GM18861 (cell line): ENCODE data around the gene NOL4L.

Experiments
- ATAC-seq: cut with Tn5 transposase; IDR thresholded peaks from one replicate; pipeline ENCODE4 v1.9.1; 2021; ENCODE audit not compliant: unreplicated experiment

NOL4L gene

GRCh38 chr20:32563311-32564272 lies 21.5 kb downstream of the NOL4L start:
- ATAC-seq: no peak

- no peak for ATAC-seq
Measured at GRCh38 chr20:32562495-32562911, 22.6 kb downstream of the NOL4L start.

DNA sequence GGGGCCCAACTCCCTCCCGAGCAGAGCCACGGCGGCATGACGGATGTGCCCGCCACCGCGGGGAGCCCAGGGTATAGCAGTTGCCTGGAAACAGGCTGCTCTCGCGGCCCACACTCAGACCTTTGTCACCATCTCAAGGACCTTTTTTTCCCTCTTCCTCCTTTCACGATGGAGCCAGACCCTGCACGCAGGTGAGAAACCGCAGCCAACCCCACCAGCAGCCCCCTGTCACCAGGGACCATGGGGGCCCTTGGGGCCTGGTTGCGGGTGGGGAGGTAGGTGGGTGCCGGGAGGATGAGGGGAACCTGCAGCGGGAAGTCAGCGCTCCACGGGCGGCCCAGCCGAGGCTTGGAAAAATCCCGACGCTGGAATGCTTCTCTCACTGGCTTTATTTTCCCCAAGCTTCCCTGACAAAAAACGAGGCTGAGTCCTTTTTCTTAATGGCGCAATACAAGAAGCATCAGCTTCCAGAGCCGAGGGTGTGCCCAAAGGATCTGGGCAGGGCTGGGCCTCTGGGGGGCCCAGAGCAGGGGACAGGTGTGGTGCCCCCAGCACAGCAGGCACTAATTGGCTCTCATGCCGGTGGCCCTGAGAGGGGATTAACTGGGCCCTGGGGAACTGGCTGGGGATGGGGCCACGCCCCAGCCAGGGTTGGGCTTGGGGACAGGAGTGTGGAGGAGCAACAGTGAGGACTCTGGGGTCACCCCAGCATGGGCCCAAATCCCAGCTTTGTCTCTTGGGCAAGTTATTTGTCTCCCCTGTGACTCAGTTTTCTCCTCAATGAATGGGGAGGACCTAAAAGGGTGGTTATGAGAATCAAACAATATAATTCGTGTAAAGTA lies 23.9 kb downstream of the NOL4L start:
- ATAC-seq: no peak

DNA sequence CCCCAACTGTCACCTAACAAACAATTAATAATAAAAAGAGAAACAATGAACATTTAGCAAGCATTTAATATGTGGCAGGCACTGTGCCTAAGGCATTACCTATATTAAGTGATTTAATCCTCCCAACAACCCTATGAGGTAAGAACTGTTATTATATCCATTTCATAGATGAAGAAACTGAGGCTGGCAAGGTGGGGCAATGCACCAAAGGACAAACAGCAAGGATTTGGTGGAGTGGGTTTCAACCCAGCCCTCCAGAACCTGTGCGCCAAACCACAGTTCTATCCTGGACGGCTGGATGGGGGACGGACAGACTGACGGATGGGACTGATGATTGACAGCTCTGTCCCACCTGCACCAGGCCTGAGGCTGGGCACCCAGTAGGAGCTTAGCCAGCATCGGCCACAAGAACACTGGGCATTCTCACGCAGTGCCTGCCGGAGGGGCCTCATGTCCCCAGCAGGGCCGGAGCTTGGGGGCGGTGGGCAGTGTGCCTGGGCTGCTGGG lies 24.6 kb downstream of the NOL4L start:
- ATAC-seq: no peak

DNA sequence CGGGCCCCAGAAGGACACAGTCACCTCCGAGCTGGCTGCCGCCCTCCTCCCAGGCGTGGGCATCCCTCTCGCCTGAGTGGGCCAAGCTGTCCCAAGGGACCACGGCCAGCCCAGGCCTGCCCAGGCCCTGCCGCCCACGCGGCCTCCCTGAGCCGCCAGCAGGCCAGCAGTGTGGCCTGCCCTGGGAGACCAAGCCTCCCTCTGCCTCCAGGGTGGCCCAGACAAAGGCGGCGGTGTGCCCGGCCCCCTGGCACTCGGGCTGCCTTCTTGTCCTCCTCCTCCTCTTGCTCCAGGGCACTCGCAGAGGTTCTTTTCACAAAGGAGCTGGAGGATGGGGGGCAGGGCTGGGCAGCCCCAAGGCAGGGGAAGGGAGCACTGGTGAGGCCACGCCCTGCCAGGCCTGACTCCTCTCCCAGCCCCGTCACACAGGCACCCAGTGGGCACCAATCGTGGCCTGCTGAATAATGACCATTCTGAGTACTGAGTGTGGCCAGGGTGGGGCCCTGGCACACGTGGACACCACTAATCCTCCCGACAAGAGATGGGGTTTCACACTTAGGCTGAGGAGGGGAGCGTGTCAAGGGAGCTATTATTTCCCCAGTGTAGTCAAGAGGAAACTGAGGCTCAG lies 25.3 kb downstream of the NOL4L start:
- ATAC-seq: no peak

DNA sequence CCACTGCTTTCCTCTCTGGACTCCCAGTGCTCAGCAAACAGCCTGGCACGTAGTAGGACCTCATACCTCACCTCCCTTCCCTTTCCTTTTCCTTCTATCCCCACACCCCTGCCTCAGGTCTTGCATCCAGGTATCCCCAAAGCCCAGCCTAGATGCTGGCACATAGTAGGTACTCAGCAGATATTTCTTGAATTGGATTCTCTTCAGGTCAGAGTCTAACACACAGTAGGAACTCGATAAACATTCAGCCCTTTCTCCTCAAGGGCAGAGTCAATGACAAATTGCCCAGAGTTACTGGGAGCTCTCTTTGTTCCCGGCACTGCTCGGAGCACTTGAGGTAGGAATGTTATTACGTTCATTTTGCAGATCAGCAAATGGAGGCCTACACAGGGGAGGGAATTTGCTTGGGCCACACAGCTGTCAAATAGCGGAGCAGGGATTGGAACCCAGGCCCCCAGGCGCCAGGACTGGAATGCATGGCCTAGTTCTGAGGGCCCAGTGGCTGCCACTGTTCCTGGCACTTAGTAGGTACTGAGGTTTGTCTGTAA lies 25.9 kb downstream of the NOL4L start:
- ATAC-seq: no peak

DNA sequence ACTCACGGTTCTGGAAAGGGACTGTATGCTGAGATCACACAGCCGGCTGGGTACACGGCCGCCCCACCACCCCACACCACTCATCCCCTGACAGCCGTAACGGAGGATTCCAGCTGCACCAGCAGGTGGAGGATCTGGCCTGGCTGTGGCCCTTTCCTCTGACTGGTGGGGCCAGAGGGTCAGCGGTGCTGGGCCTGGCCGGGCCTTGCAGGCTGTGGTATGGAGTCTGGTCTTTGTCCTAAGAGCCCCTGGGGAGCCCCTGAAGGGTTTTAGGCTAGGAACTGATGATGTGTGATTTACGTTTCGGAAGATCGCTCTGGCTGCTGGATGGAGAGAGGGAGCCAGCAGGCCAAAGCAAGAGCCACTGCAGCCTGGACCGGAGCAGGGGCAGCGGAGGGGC lies 26.6 kb downstream of the NOL4L start:
- no peak for ATAC-seq

- ATAC-seq: no peak
Measured at GRCh38 chr20:32557319-32557718, 27.8 kb downstream of the NOL4L start.

GRCh38 chr20:32556312-32557184 lies 28.6 kb downstream of the NOL4L start:
- no peak for ATAC-seq

- no peak for ATAC-seq
Measured at GRCh38 chr20:32555584-32555983, 29.5 kb downstream of the NOL4L start.

DNA sequence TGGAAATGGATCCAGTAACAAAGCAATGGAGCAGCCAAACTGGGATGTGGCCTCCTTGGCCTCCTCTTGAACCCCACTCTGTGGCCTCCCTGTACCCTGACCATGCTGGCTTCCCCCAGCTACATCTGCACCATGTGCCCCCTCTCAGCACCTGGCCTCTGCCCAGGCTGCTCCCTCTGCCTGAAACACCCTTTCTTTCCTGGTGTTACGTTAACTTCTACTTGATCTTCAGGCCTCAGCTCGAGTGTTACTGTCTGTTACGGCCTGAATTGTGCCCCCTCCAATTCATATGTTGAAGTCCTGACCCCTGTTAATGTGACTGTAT lies 30.2 kb downstream of the NOL4L start:
- ATAC-seq: no peak

DNA sequence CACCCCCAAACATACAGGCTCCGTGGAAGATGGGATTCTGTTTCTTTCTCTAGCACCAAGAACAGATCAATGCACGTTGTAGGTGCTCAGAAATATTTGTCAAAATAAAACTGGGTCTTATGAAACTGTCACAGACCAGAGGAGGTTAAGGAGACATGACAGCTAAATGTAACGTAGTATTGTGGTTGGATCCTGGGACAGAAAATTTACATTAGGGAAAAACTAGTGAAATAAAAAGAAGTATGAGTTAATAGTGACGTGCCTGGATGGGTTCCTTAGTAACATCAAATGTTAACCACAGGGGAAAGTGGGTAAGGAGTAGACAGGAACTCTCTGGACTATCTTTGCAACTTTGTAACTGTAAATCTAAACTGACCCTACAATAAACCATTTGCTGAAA lies 31.5 kb downstream of the NOL4L start:
- ATAC-seq: no peak

- ATAC-seq: no peak
Measured at GRCh38 chr20:32551693-32552092, 33.4 kb downstream of the NOL4L start.

DNA sequence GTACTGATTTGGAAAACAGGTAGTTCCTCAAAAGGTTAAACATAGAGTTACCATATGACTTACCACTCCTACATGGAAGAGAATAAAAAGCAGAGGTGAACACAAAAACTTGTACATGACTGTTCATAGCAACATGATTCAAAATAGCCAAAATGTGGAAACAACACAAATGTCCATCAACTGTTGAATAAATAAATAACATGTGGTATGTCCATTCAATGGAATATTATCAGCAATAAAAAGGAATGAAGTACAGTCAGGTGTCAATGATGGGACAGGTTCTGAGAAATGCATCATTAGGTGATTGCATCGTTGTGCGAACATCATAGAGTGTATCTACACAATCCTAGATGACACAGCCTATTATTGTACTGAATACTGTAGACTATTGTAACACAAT lies 35.3 kb downstream of the NOL4L start:
- no peak for ATAC-seq

- ATAC-seq: no peak
Measured at GRCh38 chr20:32547753-32548034, 37.4 kb downstream of the NOL4L start.

DNA sequence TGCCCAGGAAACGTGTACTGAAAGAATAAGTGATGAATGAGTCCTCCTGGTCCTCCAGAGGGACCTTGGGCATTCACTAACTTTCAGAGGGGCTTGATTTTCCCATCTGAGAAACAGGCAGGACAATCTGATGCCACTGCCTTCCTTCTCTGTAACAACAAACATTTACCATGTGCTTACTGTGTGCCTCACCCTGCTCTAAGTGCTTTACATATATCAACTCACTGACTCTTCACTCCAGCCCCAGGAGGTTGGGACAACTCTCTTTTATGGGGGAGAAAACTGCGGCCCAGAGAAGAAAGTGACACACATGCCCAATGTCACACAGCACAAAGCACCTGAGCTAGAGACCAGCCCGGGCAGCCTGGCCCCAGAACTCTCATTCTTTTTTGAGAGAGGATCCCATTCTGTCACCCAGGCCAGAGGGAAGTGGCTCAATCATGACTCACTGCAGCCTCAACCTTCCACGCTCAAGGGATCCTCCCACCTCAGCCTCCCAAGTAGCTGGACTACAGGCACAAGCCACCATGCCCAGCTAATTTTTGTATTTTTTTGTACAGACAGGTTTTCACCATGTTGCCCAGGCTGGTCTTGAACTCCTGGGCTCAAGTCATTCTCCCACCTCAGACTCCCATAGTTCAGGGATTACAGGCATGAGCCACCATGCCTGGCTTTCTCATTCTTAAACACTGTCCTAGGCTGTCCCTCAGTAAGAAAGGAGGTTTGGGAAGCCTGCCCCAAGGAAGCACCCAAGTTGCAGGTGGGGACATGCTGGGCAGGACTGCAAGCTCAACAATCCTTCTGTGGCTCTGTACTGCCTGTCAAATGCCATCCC lies 38.0 kb downstream of the NOL4L start:
- ATAC-seq: no peak

- no peak for ATAC-seq
Measured at GRCh38 chr20:32544893-32545840, 40.0 kb downstream of the NOL4L start.

- ATAC-seq: no peak
Measured at GRCh38 chr20:32544260-32544722, 40.8 kb downstream of the NOL4L start.
